Measurements from ENCODE around the gene PDIA5. TPM values are rescaled to one million over a fixed set of nuclear protein-coding genes. Genes with fewer than 3 reads are reported as not detected.

Gene PDIA5
- polyA plus RNA-seq, 1 donor from 2014 or later: 1.4 TPM

- Histone ChIP-seq H3F3A (ENCODE audit: insufficient read depth, low read length, poor library complexity, severe bottlenecking) (no peaks in the 10 kb centered on the region), H3K4me3 (ENCODE audit: low read length) (no peak overlapping the region), H3K9me3 (ENCODE audit: low read length) (no peaks in the 10 kb centered on the region), H3K79me2 (replicated peaks; ENCODE audit: insufficient read depth, low read length) (no peaks in the 10 kb centered on the region), H3K9ac (ENCODE audit: low read length) (no peak overlapping the region), H3K36me3 (ENCODE audit: insufficient read depth, low read length) (no peaks in the 10 kb centered on the region), H3K4me2 (ENCODE audit: low read length) (no peak overlapping the region), H3K27me3 (ENCODE audit: insufficient read depth, low read depth, low read length) (no peaks in the 10 kb centered on the region), H2AFZ (ENCODE audit: low read depth, low read length) (no peak overlapping the region), H3K9me2 (ENCODE audit: insufficient read depth, low read length) (no peaks in the 10 kb centered on the region), H3K27ac (ENCODE audit: low read length) (no peak overlapping the region), H4K20me1 (ENCODE audit: insufficient read depth) (no peaks in the 10 kb centered on the region)
- TF ChIP-seq EZH2 (IDR thresholded peaks at IDR 0.05; ENCODE audit: borderline replicate concordance, insufficient read depth, low read length, poor library complexity, severe bottlenecking) (no peak), CTCF (IDR thresholded peaks at IDR 0.05; ENCODE audit: poor library complexity, severe bottlenecking) (no peak), TAF1 (IDR thresholded peaks at IDR 0.05; ENCODE audit: low read depth) (no peak), RAD21 (conservative IDR thresholded peaks at IDR 0.05) (no peak), SMC3 (conservative IDR thresholded peaks at IDR 0.05; ENCODE audit: poor library complexity) (no peak), EP300 (conservative IDR thresholded peaks at IDR 0.05; ENCODE audit: poor library complexity, severe bottlenecking) (no peak), POLR2AphosphoS5 (IDR thresholded peaks at IDR 0.05) (no peak), MXI1 (conservative IDR thresholded peaks at IDR 0.05; ENCODE audit: poor library complexity, severe bottlenecking) (no peak)
- TF ChIP-seq, protein P1, sequence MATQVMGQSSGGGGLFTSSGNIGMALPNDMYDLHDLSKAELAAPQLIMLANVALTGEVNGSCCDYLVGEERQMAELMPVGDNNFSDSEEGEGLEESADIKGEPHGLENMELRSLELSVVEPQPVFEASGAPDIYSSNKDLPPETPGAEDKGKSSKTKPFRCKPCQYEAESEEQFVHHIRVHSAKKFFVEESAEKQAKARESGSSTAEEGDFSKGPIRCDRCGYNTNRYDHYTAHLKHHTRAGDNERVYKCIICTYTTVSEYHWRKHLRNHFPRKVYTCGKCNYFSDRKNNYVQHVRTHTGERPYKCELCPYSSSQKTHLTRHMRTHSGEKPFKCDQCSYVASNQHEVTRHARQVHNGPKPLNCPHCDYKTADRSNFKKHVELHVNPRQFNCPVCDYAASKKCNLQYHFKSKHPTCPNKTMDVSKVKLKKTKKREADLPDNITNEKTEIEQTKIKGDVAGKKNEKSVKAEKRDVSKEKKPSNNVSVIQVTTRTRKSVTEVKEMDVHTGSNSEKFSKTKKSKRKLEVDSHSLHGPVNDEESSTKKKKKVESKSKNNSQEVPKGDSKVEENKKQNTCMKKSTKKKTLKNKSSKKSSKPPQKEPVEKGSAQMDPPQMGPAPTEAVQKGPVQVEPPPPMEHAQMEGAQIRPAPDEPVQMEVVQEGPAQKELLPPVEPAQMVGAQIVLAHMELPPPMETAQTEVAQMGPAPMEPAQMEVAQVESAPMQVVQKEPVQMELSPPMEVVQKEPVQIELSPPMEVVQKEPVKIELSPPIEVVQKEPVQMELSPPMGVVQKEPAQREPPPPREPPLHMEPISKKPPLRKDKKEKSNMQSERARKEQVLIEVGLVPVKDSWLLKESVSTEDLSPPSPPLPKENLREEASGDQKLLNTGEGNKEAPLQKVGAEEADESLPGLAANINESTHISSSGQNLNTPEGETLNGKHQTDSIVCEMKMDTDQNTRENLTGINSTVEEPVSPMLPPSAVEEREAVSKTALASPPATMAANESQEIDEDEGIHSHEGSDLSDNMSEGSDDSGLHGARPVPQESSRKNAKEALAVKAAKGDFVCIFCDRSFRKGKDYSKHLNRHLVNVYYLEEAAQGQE (IDR thresholded peaks at IDR 0.05; ENCODE audit: borderline replicate concordance): no peak
Measured at GRCh38 chr3:123123716-123124616, 57.1 kb downstream of the PDIA5 start.

DNA sequence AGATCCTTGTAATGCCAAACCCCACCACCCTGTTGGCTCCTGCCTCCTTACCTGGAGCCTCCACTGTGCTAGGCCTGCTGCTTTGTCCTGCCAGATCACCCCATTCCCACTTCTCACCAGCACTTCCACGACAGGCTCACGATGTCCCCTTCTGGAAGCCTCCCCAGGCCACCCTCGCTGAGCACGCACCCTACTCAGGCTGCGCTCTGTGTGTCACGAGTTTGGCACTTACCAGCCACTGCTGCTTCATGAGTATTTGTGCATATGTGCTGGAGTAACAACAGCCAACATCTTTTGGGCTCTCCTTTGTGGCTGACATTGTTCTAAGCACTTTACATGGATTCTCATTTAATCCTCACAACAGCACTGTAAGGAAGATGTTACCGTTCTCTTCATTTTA lies 58.1 kb downstream of the PDIA5 start:
- Histone ChIP-seq H2AFZ (ENCODE audit: low read depth, low read length) (no peak overlapping the region), H3K36me3 (ENCODE audit: insufficient read depth, low read length) (no peaks in the 10 kb centered on the region), H3K4me2 (ENCODE audit: low read length) (no peak overlapping the region), H3K79me2 (replicated peaks; ENCODE audit: insufficient read depth, low read length) (no peaks in the 10 kb centered on the region), H3K9ac (ENCODE audit: low read length) (no peak overlapping the region), H3K27ac (ENCODE audit: low read length) (no peak overlapping the region), H3K9me2 (ENCODE audit: insufficient read depth, low read length) (no peaks in the 10 kb centered on the region), H3F3A (ENCODE audit: insufficient read depth, low read length, poor library complexity, severe bottlenecking) (no peaks in the 10 kb centered on the region), H3K4me3 (ENCODE audit: low read length) (no peak overlapping the region), H3K27me3 (ENCODE audit: insufficient read depth, low read depth, low read length) (no peaks in the 10 kb centered on the region), H4K20me1 (ENCODE audit: insufficient read depth) (no peaks in the 10 kb centered on the region), H3K9me3 (ENCODE audit: low read length) (no peaks in the 10 kb centered on the region)
- no peak for TF ChIP-seq EP300 (conservative IDR thresholded peaks at IDR 0.05; ENCODE audit: poor library complexity, severe bottlenecking)
